WTC11 (cell line): Measurements from ENCODE around the gene PLEKHB1. TPM values are rescaled to one million over a fixed set of nuclear protein-coding genes. Genes with fewer than 3 reads are reported as not detected.

Experiments used
- AFF4 ChIP-seq: sonication (generic); formaldehyde crosslinking; IDR thresholded peaks from 2 replicates; pipeline ENCODE4 v1.8.1; 2023; ENCODE audit warnings: mild to moderate bottlenecking, missing genetic modification reagents, borderline replicate concordance
- ATF1 ChIP-seq: sonication (generic); formaldehyde crosslinking; IDR thresholded peaks from 2 replicates; pipeline ENCODE4 v1.8.1; 2023; ENCODE audit warnings: mild to moderate bottlenecking, moderate library complexity, missing genetic modification reagents
- CBFB ChIP-seq: sonication (generic); formaldehyde crosslinking; IDR thresholded peaks from 2 replicates; pipeline ENCODE4 v1.8.1; 2022; ENCODE audit warnings: mild to moderate bottlenecking, low read depth, missing genetic modification reagents
- CREB1 ChIP-seq: sonication (generic); formaldehyde crosslinking; IDR thresholded peaks from 2 replicates; pipeline ENCODE4 v1.8.0; 2023; ENCODE audit warnings: mild to moderate bottlenecking, missing genetic modification reagents
- ESRRA ChIP-seq: sonication (generic); formaldehyde crosslinking; IDR thresholded peaks from 2 replicates; pipeline ENCODE4 v1.8.1; 2022; ENCODE audit warnings: mild to moderate bottlenecking, missing genetic modification reagents, borderline replicate concordance
- FOXJ3 ChIP-seq: sonication (generic); formaldehyde crosslinking; IDR thresholded peaks from 2 replicates; pipeline ENCODE4 v1.9.0; 2021; ENCODE audit warnings: missing genetic modification reagents, mild to moderate bottlenecking, borderline replicate concordance
- FOXK1 ChIP-seq: sonication (generic); formaldehyde crosslinking; IDR thresholded peaks from 2 replicates; pipeline ENCODE4 v1.8.0; 2022; ENCODE audit warnings: mild to moderate bottlenecking, moderate library complexity, missing genetic modification reagents
- GABPB1 ChIP-seq: sonication (generic); formaldehyde crosslinking; IDR thresholded peaks from 2 replicates; pipeline ENCODE4 v1.8.1; 2023; ENCODE audit warnings: mild to moderate bottlenecking, missing genetic modification reagents
- IRF1 ChIP-seq: sonication (generic); formaldehyde crosslinking; IDR thresholded peaks from 2 replicates; pipeline ENCODE4 v1.8.0; 2023; ENCODE audit warnings: missing genetic modification reagents
- JUN ChIP-seq: sonication (generic); formaldehyde crosslinking; IDR thresholded peaks from 2 replicates; pipeline ENCODE4 v1.8.0; 2023; ENCODE audit warnings: mild to moderate bottlenecking, missing genetic modification reagents
- MLX ChIP-seq: sonication (generic); formaldehyde crosslinking; IDR thresholded peaks from 2 replicates; pipeline ENCODE4 v1.8.1; 2023; ENCODE audit warnings: mild to moderate bottlenecking, missing genetic modification reagents, moderate library complexity
- MXD4 ChIP-seq: fragments of 250-450 bp; sonication (Bioruptor Pico); IDR thresholded peaks from 2 replicates; pipeline ENCODE4 v1.8.0; 2021; ENCODE audit warnings: mild to moderate bottlenecking, moderate library complexity, borderline replicate concordance
- NFATC4 ChIP-seq: fragments of 250-450 bp; sonication (Bioruptor Pico); IDR thresholded peaks from 2 replicates; pipeline ENCODE4 v1.9.0; 2021; ENCODE audit warnings: mild to moderate bottlenecking
- NFE2L1 ChIP-seq: sonication (generic); formaldehyde crosslinking; IDR thresholded peaks from 2 replicates; pipeline ENCODE4 v1.8.1; 2023; ENCODE audit warnings: missing genetic modification reagents
- PRRX2 ChIP-seq: fragments of 250-450 bp; sonication (Bioruptor Pico); IDR thresholded peaks from 2 replicates; pipeline ENCODE4 v1.8.0; 2021; ENCODE audit warnings: mild to moderate bottlenecking
- SP1 ChIP-seq: sonication (generic); formaldehyde crosslinking; conservative IDR thresholded peaks from 2 replicates; pipeline ENCODE4 v1.8.1; 2022; ENCODE audit warnings: missing genetic modification reagents
- TCF7 ChIP-seq: sonication (generic); formaldehyde crosslinking; IDR thresholded peaks from 2 replicates; pipeline ENCODE4 v1.8.0; 2022; ENCODE audit warnings: mild to moderate bottlenecking, low read depth, missing genetic modification reagents, moderate library complexity
- TEAD4 ChIP-seq: sonication (generic); formaldehyde crosslinking; IDR thresholded peaks from 2 replicates; pipeline ENCODE4 v1.8.0; 2022; ENCODE audit warnings: mild to moderate bottlenecking, missing genetic modification reagents
- TP53 ChIP-seq: sonication (generic); formaldehyde crosslinking; IDR thresholded peaks from 2 replicates; pipeline ENCODE4 v1.8.1; 2023; ENCODE audit warnings: mild to moderate bottlenecking, missing genetic modification reagents
- ZNF138 ChIP-seq: sonication (generic); formaldehyde crosslinking; conservative IDR thresholded peaks from 2 replicates; pipeline ENCODE4 v1.8.1; 2022; ENCODE audit warnings: mild to moderate bottlenecking, moderate library complexity, missing genetic modification reagents
- ZNF317 ChIP-seq: sonication (generic); formaldehyde crosslinking; IDR thresholded peaks from 2 replicates; pipeline ENCODE4 v1.8.1; 2023; ENCODE audit warnings: low read depth, mild to moderate bottlenecking, moderate library complexity, missing genetic modification reagents, borderline replicate concordance
- ZNF396 ChIP-seq: fragments of 250-450 bp; sonication (Bioruptor Pico); IDR thresholded peaks from 2 replicates; pipeline ENCODE4 v1.8.0; 2021; ENCODE audit warnings: mild to moderate bottlenecking, moderate library complexity, borderline replicate concordance
- ZNF512 ChIP-seq: sonication (generic); formaldehyde crosslinking; IDR thresholded peaks from 2 replicates; pipeline ENCODE4 v1.8.1; 2022; ENCODE audit warnings: missing genetic modification reagents, borderline replicate concordance
- total RNA-seq: library from RNA; stranded (reverse); gene quantifications from 3 replicates; pipeline ENCODE4 v1.2.3, GENCODE V29; 2021
- TF ChIP-seq, protein P1 (sequence below): sonication (generic); formaldehyde crosslinking; conservative IDR thresholded peaks from 2 replicates; pipeline ENCODE4 v1.8.1; 2023; ENCODE audit warnings: mild to moderate bottlenecking, low read depth, missing genetic modification reagents, moderate library complexity
- TF ChIP-seq, protein P2 (sequence below): sonication (generic); formaldehyde crosslinking; IDR thresholded peaks from 2 replicates; pipeline ENCODE4 v1.8.1; 2023; ENCODE audit warnings: mild to moderate bottlenecking, missing genetic modification reagents
- TF ChIP-seq, protein P3 (sequence below): sonication (generic); formaldehyde crosslinking; IDR thresholded peaks from 2 replicates; pipeline ENCODE4 v1.8.0; 2022; ENCODE audit warnings: mild to moderate bottlenecking, missing genetic modification reagents

PLEKHB1 gene
- total RNA-seq, 1 experiment from 2014 or later, result 12.0 TPM

- TF ChIP-seq FOXJ3 (CRISPR knock-in tag) (no peak), ZNF512 (CRISPR knock-in tag) (no peak), ZNF138 (no peak), TP53 (CRISPR knock-in tag) (peak; percentile 83; the same call in 1 of the 2 replicates), NFE2L1 (no peak; the same call in 1 of the 2 replicates), FOXK1 (no peak), ATF1 (CRISPR knock-in tag) (no peak; the same call in 1 of the 2 replicates), NFATC4 (CRISPR knock-in tag) (no peak), PRRX2 (CRISPR knock-in tag) (0 out of 2 replicates have a peak, but pooled peaks have one; percentile 52), MXD4 (CRISPR knock-in tag) (no peak), MLX (CRISPR knock-in tag) (no peak), ZNF396 (CRISPR knock-in tag) (no peak), SP1 (CRISPR knock-in tag) (peak; percentile 55; the same call in 1 of the 2 replicates), AFF4 (CRISPR knock-in tag) (peak; percentile 76; the same call in 1 of the 2 replicates), IRF1 (no peak), ESRRA (no peak), JUN (CRISPR knock-in tag) (no peak), ZNF317 (peak; percentile 50; the same call in 1 of the 2 replicates), CREB1 (CRISPR knock-in tag) (no peak), TEAD4 (0 out of 2 replicates have a peak, but pooled peaks have one; percentile 65), GABPB1 (CRISPR knock-in tag) (no peak), TCF7 (no peak), CBFB (CRISPR knock-in tag) (peak; percentile 90; the same call in 1 of the 2 replicates)
- TF ChIP-seq, protein P1, sequence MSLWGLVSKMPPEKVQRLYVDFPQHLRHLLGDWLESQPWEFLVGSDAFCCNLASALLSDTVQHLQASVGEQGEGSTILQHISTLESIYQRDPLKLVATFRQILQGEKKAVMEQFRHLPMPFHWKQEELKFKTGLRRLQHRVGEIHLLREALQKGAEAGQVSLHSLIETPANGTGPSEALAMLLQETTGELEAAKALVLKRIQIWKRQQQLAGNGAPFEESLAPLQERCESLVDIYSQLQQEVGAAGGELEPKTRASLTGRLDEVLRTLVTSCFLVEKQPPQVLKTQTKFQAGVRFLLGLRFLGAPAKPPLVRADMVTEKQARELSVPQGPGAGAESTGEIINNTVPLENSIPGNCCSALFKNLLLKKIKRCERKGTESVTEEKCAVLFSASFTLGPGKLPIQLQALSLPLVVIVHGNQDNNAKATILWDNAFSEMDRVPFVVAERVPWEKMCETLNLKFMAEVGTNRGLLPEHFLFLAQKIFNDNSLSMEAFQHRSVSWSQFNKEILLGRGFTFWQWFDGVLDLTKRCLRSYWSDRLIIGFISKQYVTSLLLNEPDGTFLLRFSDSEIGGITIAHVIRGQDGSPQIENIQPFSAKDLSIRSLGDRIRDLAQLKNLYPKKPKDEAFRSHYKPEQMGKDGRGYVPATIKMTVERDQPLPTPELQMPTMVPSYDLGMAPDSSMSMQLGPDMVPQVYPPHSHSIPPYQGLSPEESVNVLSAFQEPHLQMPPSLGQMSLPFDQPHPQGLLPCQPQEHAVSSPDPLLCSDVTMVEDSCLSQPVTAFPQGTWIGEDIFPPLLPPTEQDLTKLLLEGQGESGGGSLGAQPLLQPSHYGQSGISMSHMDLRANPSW (CRISPR knock-in tag), result no peak
- TF ChIP-seq, protein P2, sequence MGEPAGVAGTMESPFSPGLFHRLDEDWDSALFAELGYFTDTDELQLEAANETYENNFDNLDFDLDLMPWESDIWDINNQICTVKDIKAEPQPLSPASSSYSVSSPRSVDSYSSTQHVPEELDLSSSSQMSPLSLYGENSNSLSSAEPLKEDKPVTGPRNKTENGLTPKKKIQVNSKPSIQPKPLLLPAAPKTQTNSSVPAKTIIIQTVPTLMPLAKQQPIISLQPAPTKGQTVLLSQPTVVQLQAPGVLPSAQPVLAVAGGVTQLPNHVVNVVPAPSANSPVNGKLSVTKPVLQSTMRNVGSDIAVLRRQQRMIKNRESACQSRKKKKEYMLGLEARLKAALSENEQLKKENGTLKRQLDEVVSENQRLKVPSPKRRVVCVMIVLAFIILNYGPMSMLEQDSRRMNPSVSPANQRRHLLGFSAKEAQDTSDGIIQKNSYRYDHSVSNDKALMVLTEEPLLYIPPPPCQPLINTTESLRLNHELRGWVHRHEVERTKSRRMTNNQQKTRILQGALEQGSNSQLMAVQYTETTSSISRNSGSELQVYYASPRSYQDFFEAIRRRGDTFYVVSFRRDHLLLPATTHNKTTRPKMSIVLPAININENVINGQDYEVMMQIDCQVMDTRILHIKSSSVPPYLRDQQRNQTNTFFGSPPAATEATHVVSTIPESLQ, result no peak
- TF ChIP-seq, protein P3, sequence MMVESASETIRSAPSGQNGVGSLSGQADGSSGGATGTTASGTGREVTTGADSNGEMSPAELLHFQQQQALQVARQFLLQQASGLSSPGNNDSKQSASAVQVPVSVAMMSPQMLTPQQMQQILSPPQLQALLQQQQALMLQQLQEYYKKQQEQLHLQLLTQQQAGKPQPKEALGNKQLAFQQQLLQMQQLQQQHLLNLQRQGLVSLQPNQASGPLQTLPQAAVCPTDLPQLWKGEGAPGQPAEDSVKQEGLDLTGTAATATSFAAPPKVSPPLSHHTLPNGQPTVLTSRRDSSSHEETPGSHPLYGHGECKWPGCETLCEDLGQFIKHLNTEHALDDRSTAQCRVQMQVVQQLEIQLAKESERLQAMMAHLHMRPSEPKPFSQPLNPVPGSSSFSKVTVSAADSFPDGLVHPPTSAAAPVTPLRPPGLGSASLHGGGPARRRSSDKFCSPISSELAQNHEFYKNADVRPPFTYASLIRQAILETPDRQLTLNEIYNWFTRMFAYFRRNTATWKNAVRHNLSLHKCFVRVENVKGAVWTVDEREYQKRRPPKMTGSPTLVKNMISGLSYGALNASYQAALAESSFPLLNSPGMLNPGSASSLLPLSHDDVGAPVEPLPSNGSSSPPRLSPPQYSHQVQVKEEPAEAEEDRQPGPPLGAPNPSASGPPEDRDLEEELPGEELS (CRISPR knock-in tag), result no peak
Observed at GRCh38 chr11:73661035-73661628, 14.8 kb downstream of the PLEKHB1 start (continued).
